Panc1 (cell line): ENCODE measurements around the gene ARHGAP44. TPM values are rescaled to one million over a fixed set of nuclear protein-coding genes. Genes with fewer than 3 reads are reported as not detected.

ENCODE experiments used
- ATAC-seq: fragments of 200-7000 bp; cut with Tn5 transposase; 2 replicates; pipeline ENCODE4 v1.9.1; 2020; ENCODE audit warnings: mild to moderate bottlenecking, moderate library complexity
- BruUV-seq: library from RNA; stranded (reverse); fragments of 400-500 nt; replicated peaks from 2 replicates; lab custom pipeline; 2021; lab: Mats Ljungman, UMichigan
- CTCF ChIA-PET: fragments of 300-600 bp; sonication (Branson Sonifier 250); formaldehyde crosslinking; loops from one replicate; lab custom pipeline; 2022; ENCODE audit warnings: antibody characterized with exemption; lab: Charles Lee
- POLR2A ChIA-PET: fragments of 300-600 bp; sonication (Branson Sonifier 250); formaldehyde crosslinking; loops from one replicate; lab custom pipeline; 2022; ENCODE audit warnings: antibody characterized with exemption; lab: Charles Lee
- DNase-seq: peaks from one replicate; pipeline ENCODE4 v3.0.0-alpha.2; 2010; ENCODE audit warnings: low read depth, low spot score
- H3K27ac ChIP-seq: 2 replicates; pipeline ENCODE4 v1.5.1; 2011; ENCODE audit warnings: mild to moderate bottlenecking, low read length, inconsistent platforms
- H3K27me3 ChIP-seq: fragments of 200-500 bp; sonication (Bioruptor generic); 2 replicates; pipeline ENCODE4 v1.6.0; 2014; ENCODE audit warnings: low read length, inconsistent platforms; ENCODE audit not compliant: control insufficient read depth, insufficient read depth
- H3K36me3 ChIP-seq: fragments of 200-500 bp; sonication (Bioruptor generic); 2 replicates; pipeline ENCODE4 v1.5.1; 2014; ENCODE audit warnings: inconsistent platforms, mild to moderate bottlenecking, low read length, moderate library complexity; ENCODE audit not compliant: control insufficient read depth, insufficient read depth
- H3K4me1 ChIP-seq: 2 replicates; pipeline ENCODE4 v1.5.1; 2011; ENCODE audit warnings: inconsistent platforms, mild to moderate bottlenecking, low read length, moderate library complexity; ENCODE audit not compliant: control insufficient read depth, insufficient read depth
- H3K4me3 ChIP-seq, 2 experiments: 2 replicates each; pipeline ENCODE4 v1.5.1; 2011 to 2012; ENCODE audit warnings: low read depth in 2 of 2, low read length in 2 of 2, mild to moderate bottlenecking in 2 of 2, inconsistent platforms in 1 of 2, moderate library complexity in 1 of 2
- H3K9me3 ChIP-seq: fragments of 200-500 bp; sonication (Bioruptor generic); 2 replicates; pipeline ENCODE4 v1.5.1; 2014; ENCODE audit warnings: low read depth, mild to moderate bottlenecking, inconsistent platforms, low read length, moderate library complexity; ENCODE audit not compliant: control insufficient read depth, insufficient read depth
- POLR2AphosphoS5 ChIP-seq: IDR thresholded peaks from 2 replicates; pipeline ENCODE4 v1.6.1; 2012; ENCODE audit warnings: mild to moderate bottlenecking, low read depth, low read length, moderate library complexity
- SIN3A ChIP-seq: IDR thresholded peaks from 2 replicates; pipeline ENCODE4 v1.6.1; 2012; ENCODE audit warnings: low read depth, mild to moderate bottlenecking, low read length, moderate library complexity, borderline replicate concordance; ENCODE audit not compliant: insufficient read depth
- TCF7L2 ChIP-seq: IDR thresholded peaks from 2 replicates; pipeline ENCODE4 v1.6.1; 2011; ENCODE audit warnings: mild to moderate bottlenecking, low read depth, low read length, inconsistent platforms
- in situ Hi-C: cut with HindIII; loops from 2 replicates; pipeline ENCODE4 v1.10.0; 2016; ENCODE audit warnings: low sequenced_read_pairs, low pct_unique_long_range_greater_than_20kb
- intact Hi-C: fragments of 100-400 bp; cut with micrococcal nuclease; formaldehyde crosslinking; loops from one replicate; pipeline ENCODE4 v1.10.0; 2022; ENCODE audit not compliant: unreplicated experiment
- microRNA-seq: library from miRNA; unstranded; fragments of <30 nt; microRNA quantifications from one replicate; pipeline ENCODE4 v1.1.0, GENCODE V29; 2020; ENCODE audit not compliant: unreplicated experiment
- total RNA-seq: library from RNA; stranded (reverse); gene quantifications from one replicate; pipeline ENCODE4 v1.2.1, GENCODE V29; 2021; ENCODE audit not compliant: unreplicated experiment
- TF ChIP-seq, protein P1 (sequence below): fragments of 450-650 bp; IDR thresholded peaks from 2 replicates; pipeline ENCODE4 v1.5.1; 2017; ENCODE audit warnings: mild to moderate bottlenecking
- TF ChIP-seq, protein P2 (sequence below), 2 experiments: IDR thresholded peaks; 2 replicates each; pipeline ENCODE4 v1.6.1; 2011 to 2012; ENCODE audit warnings: low read depth in 2 of 2, control low read depth in 1 of 2, low read length in 1 of 2, mild to moderate bottlenecking in 1 of 2, moderate library complexity in 1 of 2; ENCODE audit not compliant: insufficient read depth in 1 of 2

ARHGAP44 gene
- total RNA-seq, 1 experiment from 2014 or later = 0.80 TPM

DNA sequence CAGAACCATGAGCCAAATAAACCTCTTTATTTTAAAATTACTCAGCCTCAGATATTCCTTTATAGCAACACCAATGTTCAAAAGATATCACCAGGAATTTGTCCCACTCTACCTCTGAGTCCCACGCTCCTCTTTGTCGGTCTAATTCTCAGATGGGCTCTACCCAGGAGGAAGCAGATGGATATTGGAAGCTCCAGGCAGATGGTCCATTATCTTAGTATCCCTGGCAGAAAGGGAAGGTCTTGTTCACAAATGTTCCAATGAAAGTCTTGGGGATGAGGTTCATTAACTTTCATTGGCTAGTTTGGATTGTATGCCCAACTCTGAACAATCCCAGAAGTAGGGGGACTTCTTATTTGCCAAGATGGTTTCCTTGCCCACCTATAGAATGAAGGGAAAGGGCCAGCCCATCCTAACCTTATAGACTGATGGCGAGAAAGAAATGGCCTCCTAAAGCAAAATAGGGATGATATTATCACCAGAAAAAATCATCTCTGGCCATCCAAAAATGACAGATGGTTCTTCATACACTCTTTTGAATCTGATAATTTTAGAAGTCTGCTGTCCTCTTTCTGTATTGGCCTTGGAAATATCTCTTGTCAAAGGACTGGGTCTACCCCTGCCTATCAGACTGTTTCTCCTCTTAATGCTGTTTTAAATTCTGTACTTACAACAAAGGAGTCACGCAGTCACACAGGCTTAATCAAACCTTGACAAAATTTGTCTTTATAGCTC is 249.8 kb downstream of the ARHGAP44 start:
- Histone ChIP-seq H3K27me3 (no peaks in the 10 kb centered on the region; the same call in 1 of the 2 replicates), H3K9me3 (no peaks in the 10 kb centered on the region), H3K4me3 (no peak overlapping the region), H3K27ac (no peak overlapping the region), H3K36me3 (no peaks in the 10 kb centered on the region), H3K4me1 (no peaks in the 10 kb centered on the region)
- DNase-seq (no peak), ATAC-seq (no peak)
- POLR2A ChIA-PET = no interaction called here
- in situ Hi-C loops = no loop called here
- TF ChIP-seq SIN3A (no peak), POLR2AphosphoS5 (no peak), TCF7L2 (no peak)
- TF ChIP-seq, protein P1, sequence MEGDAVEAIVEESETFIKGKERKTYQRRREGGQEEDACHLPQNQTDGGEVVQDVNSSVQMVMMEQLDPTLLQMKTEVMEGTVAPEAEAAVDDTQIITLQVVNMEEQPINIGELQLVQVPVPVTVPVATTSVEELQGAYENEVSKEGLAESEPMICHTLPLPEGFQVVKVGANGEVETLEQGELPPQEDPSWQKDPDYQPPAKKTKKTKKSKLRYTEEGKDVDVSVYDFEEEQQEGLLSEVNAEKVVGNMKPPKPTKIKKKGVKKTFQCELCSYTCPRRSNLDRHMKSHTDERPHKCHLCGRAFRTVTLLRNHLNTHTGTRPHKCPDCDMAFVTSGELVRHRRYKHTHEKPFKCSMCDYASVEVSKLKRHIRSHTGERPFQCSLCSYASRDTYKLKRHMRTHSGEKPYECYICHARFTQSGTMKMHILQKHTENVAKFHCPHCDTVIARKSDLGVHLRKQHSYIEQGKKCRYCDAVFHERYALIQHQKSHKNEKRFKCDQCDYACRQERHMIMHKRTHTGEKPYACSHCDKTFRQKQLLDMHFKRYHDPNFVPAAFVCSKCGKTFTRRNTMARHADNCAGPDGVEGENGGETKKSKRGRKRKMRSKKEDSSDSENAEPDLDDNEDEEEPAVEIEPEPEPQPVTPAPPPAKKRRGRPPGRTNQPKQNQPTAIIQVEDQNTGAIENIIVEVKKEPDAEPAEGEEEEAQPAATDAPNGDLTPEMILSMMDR = no peak
- TF ChIP-seq, protein P2, sequence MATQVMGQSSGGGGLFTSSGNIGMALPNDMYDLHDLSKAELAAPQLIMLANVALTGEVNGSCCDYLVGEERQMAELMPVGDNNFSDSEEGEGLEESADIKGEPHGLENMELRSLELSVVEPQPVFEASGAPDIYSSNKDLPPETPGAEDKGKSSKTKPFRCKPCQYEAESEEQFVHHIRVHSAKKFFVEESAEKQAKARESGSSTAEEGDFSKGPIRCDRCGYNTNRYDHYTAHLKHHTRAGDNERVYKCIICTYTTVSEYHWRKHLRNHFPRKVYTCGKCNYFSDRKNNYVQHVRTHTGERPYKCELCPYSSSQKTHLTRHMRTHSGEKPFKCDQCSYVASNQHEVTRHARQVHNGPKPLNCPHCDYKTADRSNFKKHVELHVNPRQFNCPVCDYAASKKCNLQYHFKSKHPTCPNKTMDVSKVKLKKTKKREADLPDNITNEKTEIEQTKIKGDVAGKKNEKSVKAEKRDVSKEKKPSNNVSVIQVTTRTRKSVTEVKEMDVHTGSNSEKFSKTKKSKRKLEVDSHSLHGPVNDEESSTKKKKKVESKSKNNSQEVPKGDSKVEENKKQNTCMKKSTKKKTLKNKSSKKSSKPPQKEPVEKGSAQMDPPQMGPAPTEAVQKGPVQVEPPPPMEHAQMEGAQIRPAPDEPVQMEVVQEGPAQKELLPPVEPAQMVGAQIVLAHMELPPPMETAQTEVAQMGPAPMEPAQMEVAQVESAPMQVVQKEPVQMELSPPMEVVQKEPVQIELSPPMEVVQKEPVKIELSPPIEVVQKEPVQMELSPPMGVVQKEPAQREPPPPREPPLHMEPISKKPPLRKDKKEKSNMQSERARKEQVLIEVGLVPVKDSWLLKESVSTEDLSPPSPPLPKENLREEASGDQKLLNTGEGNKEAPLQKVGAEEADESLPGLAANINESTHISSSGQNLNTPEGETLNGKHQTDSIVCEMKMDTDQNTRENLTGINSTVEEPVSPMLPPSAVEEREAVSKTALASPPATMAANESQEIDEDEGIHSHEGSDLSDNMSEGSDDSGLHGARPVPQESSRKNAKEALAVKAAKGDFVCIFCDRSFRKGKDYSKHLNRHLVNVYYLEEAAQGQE (IDR thresholded peaks at IDR 0.05; ENCODE audit: insufficient read depth in 1 of 2, low read depth in 2 of 2, low read length in 1 of 2) = no peak
- intact Hi-C loops = no loop called here
- no TSS peak for BruUV-seq
- CTCF ChIA-PET = no interaction called here

Small RNA genes within 50 kb of the gene (microRNA-seq; reads per million reads assigned to microRNA genes)
- gene MIR1269B = not detected

Other genes with a start within 250 kb of the ARHGAP44 start
- not detected for gene MYOCD, start 123.6 kb upstream of the ARHGAP44 start, total RNA-seq
- gene ELAC2, start 228.5 kb downstream of the ARHGAP44 start, total RNA-seq = 52.7 TPM